NCI-H2029 (cell line): ENCODE data around the gene COL18A1.

Experiments used
- DNase-seq: peaks from one replicate; lab custom pipeline; 2025; lab: John Stamatoyannopoulos, UW

COL18A1 gene

DNA sequence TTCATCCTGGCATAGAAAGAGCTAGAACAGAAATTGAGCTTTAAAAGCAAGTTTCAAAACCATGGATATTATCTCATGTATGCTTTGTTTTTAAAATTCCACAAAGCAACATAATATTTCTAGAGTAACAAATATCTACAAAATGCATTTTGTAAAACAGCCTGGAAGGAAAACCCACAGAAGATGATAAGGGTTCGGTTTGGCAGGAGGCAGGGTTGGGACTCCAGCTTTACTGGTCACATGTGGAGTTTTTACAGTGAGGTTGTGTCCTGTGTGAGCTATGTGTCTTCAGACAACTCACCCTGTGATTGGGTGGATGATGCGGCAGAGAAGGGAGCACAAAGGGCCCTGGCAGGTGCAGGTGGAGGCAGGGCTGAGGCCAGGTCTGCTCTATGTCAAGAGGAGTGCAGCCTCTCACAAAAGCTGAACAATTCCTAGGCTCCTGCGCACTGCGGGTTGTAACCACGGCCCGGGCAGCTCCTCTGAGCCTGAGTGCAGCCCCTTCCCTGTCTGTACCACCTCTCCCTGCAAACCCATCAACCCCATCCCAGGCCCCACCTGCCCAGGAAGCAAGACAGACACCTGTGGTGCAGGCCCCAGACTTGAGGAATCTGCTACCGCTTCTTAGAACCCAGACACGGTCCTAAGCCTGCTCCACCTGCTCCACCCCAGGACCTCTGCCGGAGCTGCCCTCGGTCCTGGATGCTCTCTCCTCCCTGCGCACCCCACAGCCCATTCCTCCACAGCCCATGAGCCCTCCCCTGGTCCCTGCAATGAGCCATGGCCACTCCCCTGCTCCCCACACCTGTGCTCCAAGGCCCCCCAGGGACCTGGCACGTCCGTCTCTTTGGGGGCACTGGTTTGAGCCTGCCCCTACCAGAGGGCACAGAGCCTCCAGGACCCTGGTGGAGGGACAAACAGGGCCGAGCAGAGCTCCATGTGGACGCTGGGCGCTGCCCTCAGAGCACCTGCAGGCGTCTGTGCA is 2.8 kb upstream of the COL18A1 start:
- DNase-seq: no peak

DNA sequence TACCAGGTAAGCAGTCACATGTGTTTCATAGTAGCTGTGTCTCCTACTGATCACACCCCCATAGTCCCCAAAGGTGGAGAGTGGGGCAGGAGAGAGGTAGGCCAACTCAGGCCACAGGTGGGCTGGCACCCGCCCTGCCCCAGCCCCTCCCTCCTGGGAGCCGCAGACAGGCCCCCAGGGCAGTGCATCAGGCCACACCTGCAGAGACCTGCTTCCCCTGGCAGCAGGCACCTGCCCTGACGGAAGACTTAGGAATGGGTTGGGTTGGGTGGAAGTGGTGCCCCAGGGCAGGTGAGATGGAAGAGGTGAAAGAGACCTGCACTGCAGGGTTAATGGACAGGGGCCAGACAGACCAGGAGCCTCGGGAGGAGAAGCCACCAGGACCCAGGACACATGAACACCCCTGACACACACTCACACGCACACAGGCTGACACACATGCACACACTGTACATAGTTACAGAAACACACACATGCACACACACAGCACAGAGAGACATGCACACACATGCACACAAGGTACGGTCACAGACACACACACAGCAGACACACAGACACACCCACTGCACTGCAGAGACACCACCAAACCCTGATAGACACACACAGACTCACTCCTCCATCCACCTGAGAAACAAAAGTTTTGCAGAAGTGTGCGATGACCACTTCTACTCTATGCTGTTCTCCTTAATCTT is 1.7 kb upstream of the COL18A1 start:
- no peak for DNase-seq

DNA sequence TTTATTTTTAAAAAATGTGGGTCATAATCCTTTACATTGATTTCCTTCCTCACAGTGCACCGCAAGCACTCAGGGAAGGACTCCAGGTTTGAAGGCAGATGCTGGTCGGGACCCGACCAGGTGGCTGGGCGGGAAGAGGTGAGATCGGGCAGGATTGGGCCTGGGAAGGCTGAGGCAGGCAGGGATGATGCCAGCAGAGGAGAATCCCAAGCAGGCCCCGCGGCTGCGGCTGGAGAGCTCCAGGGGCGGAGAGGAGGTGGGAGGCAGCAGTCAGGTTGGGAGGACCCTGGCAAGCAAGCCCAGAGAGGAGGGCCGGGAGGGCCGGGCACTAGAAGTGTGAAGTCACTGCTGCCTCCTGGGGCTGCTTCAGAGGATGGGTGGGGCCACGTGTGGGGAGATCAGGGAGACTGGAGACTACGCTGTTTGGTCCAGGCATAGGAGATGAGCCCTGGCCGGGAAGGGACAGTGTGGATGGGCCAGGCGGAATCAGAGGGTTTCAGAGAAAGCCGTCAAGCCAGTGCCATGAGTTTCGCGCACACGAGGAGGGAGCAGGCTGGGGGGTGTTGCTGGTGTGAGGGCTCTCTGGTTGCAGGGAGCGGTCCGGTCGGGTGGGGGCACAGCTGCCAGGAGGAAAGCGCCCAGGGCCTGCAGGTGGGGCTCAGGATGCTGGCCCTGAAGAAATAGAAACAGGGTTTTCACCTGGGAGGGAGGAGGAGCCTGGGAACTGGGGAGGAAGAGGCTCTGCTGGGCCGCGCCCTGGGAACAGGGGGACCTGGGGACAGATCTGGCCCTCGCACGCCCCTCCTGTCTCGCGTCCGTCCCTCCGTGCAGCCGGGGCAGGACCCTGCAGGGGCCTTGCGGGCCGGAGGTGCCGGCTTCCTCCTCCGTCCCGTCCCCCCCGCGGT is 888 bp upstream of the COL18A1 start:
- DNase-seq: no peak

- no peak for DNase-seq
Measured at GRCh38 chr21:45405271-45405818, 380 bp downstream of the COL18A1 start.

DNA sequence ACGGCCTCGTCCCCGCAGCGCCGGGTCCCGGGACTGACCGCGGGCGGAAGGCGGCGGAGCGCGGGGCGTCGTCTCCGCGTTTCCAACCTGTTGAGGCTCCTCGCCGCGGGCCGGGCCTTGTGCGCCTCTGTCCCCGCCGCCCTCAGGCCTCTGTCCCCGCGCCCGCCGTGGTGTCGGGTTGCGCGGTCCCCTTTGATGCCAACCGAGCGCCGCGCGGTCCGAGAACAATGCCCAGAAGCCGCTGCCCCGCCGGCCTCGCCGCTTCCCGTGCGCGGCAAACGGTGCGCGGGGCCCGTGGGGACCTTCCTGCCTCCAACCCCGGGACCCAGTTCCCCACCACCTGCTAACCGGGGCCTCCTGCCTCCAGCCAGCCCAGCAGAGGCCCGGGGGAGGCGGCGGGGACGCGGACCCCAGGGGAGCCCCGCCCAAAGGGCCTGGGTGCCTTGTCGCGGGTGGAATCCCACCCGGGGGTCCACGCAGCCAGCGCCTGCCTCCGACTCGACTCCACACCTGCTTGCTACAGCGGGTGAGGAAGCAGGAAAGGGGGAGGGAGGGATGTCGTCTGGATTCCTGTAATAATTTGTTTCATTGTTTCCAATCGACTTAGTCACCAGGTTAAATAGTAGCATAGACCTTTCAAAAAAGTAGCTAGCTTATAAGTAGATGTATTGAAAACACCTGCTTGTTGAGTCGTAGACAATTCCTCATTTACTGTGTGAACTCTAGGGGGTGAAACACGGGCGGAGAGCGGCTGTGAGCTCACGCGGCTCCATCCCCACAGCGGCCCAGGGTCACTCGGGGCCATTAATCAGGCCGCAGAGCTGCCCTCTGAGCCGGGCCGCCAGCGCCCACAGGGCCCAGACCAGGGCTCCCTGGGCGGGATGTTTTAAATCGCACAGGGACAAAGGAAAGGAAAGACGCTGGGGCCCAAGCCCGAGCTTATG is 1.1 kb downstream of the COL18A1 start:
- no peak for DNase-seq

DNA sequence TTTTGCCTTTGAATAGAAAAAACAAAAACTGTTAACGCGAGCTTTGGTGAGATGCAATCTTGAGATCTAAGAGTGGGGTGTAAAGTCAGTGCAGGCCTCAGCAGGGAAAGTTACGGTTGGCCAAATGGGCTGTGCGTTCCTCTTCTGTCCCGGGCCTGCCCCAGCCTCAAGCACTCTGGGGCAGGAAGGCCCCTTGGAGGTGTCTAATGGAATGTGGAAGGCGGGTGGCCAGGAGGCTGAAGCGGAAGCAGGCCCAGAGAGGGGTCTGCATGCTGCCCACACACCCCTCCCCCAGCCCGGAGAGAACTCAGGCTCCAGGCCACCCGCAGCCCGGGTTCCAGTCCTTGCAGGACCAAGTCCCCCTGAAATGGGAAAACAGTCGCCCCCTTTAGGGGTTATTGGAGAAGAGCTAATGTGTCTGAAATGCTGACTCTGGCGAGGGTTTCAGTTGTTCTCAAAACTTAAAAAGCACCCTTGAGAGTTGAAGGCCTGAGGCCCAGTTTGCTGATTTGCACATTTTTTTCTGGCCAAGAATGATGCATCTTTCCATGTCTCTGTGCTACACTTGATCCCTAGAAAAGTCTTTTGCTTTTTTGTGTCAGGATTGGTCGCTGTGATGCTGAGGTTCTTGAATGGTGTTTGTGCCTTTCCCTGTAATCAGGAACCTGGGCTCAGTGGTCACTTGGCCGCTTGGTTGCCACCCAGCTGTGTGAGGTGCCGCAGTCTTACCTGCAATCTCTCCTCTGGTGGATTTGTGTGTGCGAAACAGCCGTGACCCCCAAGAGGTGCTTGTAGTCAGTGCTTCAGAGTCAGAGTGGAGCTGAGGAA is 2.0 kb downstream of the COL18A1 start:
- DNase-seq: no peak

GRCh38 chr21:45407629-45408247 is 2.8 kb downstream of the COL18A1 start:
- DNase-seq: no peak

DNA sequence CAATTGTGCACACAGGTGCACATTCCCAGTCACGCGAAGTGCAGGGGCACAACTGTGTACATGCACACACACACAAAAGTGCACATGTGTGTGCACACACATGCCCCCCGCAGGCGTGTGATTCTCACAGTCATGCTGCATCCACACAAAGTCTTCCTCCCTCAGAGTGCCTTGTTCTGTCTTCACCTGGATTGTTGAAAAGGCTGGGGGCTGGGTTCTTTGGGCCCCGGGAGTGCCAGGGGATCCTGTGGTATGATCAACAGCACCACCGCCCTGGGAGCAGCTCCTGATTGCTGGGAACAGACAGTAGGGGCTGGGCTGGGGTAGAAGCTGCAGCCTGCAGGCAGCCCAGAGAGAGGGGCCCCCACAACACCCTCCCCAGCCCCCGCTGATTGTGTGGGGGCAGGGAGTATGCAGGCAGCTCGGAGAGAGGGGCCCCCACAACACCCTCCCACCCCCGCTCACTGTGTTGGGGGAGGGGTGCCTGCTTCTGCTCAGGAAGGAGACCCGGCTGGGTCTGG is 3.4 kb downstream of the COL18A1 start:
- no peak for DNase-seq

- no peak for DNase-seq
Measured at GRCh38 chr21:45408801-45409261, 3.9 kb downstream of the COL18A1 start.

- DNase-seq: no peak
Measured at GRCh38 chr21:45409466-45410150, 4.6 kb downstream of the COL18A1 start.

GRCh38 chr21:45410151-45410864 is 5.3 kb downstream of the COL18A1 start:
- DNase-seq: no peak

GRCh38 chr21:45410865-45411809 is 6.2 kb downstream of the COL18A1 start:
- no peak for DNase-seq

GRCh38 chr21:45411810-45412206 is 6.8 kb downstream of the COL18A1 start:
- DNase-seq: no peak

- no peak for DNase-seq
Measured at GRCh38 chr21:45412491-45412890, 7.5 kb downstream of the COL18A1 start.

DNA sequence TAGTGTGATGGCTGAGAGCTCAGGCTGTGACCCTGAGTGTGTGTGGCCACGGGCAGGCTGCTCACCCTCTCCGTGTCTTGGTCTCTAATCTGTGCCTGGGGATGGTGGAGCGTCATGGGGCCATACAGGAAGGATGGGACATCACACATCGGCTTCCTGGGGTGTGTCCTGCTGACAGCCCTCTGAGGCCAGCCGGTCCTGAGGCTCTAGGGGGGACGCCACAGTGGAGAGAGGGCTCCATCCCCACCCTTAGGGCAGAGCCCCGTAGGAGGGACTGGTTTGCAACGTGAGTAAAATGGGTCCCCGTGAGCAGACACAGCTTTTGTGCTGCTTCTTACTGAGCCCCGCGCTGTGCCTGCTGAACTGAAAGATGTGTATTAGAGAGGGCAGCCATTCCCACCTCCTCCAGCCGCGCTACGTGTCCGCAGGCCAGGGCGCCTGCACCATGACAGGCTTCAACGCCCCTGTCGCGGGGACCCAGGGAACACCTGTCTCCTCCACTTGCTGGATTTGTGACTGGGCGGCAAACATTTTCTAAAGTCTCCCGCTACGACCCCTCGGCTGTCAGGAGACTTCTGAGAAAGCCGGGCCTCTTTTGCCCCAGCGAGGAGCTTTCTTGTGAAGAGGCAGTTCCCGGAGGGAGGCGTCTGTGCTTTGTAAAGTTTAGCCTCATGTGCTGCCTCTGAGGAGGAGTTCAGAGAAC is 8.1 kb downstream of the COL18A1 start:
- no peak for DNase-seq

DNA sequence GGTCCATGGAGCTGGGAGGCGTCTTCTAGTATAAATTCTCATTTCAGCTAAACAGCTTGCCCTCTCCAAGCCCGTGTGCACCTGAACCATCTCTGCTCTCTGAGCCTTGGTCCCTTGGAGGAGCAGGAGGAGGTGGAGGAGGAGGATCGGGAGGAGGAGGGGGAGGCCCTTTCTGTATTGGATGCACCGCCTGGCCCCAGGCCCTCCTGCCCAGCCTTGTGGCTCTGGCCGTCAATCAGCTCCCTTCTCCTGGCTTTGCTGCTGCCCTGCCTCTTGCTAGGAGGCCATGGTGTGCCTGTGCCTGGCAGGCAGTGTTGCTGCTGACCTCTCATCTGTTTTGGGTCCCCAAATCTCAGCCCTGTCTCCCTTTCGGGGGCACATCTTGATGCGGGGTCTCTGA is 9.0 kb downstream of the COL18A1 start:
- no peak for DNase-seq
